Type B pancreatic cell (in vitro differentiated cells): Measurements from ENCODE around the gene PDE4B. TPM values are rescaled to one million over a fixed set of nuclear protein-coding genes. Genes with fewer than 3 reads are reported as not detected.

Source experiments
- DNase-seq: peaks from one replicate; pipeline ENCODE4 v3.0.0; 2021; ENCODE audit warnings: mixed read lengths; ENCODE audit not compliant: unreplicated experiment; ENCODE audit errors: extremely low spot score
- H3K27ac Mint-ChIP-seq: 2 replicates; pipeline ENCODE4 v1.8.0; 2021; ENCODE audit warnings: mild to moderate bottlenecking, mixed read lengths
- H3K27me3 Mint-ChIP-seq: 2 replicates; pipeline ENCODE4 v1.8.0; 2021; ENCODE audit warnings: mixed read lengths
- H3K36me3 Mint-ChIP-seq: 2 replicates; pipeline ENCODE4 v1.8.0; 2021; ENCODE audit warnings: mixed read lengths
- H3K4me1 Mint-ChIP-seq: one replicate; pipeline ENCODE4 v1.8.0; 2021; ENCODE audit warnings: mixed read lengths; ENCODE audit not compliant: unreplicated experiment
- H3K4me3 Mint-ChIP-seq: 2 replicates; pipeline ENCODE4 v1.8.0; 2021; ENCODE audit warnings: mild to moderate bottlenecking, mixed read lengths
- H3K9me3 Mint-ChIP-seq: 2 replicates; pipeline ENCODE4 v1.8.0; 2021; ENCODE audit warnings: mixed read lengths
- CTCF ChIP-seq: fragments of 200-600 bp; sonication (generic); conservative IDR thresholded peaks from 2 replicates; pipeline ENCODE4 v1.5.0; 2021; ENCODE audit warnings: antibody characterized with exemption, mild to moderate bottlenecking
- total RNA-seq: library from RNA; stranded (reverse); gene quantifications from 2 replicates; pipeline ENCODE4 v1.2.1, GENCODE V29; 2021; ENCODE audit warnings: low replicate concordance

Gene PDE4B
- total RNA-seq, 1 donor from 2014 or later, result 4.7 TPM

- Mint-ChIP-seq H3K4me1 (no peaks in the 10 kb centered on the region), H3K4me3 (no peak overlapping the region), H3K9me3 (no peaks in the 10 kb centered on the region), H3K27ac (no peak overlapping the region), H3K27me3 (no peaks in the 10 kb centered on the region), H3K36me3 (no peaks in the 10 kb centered on the region)
- no peak for DNase-seq
- TF ChIP-seq CTCF, result no peak
These were observed 351.0 kb downstream of the PDE4B start for GRCh38 chr1:66143651-66144050.

GRCh38 chr1:66147226-66147835 is 354.6 kb downstream of the PDE4B start:
- no peak for DNase-seq
- no peaks in the 10 kb centered on the region for H3K27me3 Mint-ChIP-seq
- no peaks in the 10 kb centered on the region for H3K9me3 Mint-ChIP-seq
- TF ChIP-seq CTCF, result no peak
- H3K27ac Mint-ChIP-seq, result no peak overlapping the region
- H3K36me3 Mint-ChIP-seq, result no peaks in the 10 kb centered on the region
- H3K4me1 Mint-ChIP-seq, result no peaks in the 10 kb centered on the region
- no peak overlapping the region for H3K4me3 Mint-ChIP-seq

GRCh38 chr1:66152034-66152433 is 359.3 kb downstream of the PDE4B start:
- H3K4me1 Mint-ChIP-seq, result peaks cover 11% of the 10 kb centered on the region
- no peak overlapping the region for H3K4me3 Mint-ChIP-seq
- H3K36me3 Mint-ChIP-seq, result no peaks in the 10 kb centered on the region
- DNase-seq, result no peak
- H3K9me3 Mint-ChIP-seq, result no peaks in the 10 kb centered on the region
- peaks cover 9% of the 10 kb centered on the region for H3K27me3 Mint-ChIP-seq
- TF ChIP-seq CTCF, result no peak
- no peak overlapping the region for H3K27ac Mint-ChIP-seq

GRCh38 chr1:66154394-66154793 is 361.7 kb downstream of the PDE4B start:
- TF ChIP-seq CTCF, result no peak
- Mint-ChIP-seq H3K4me3 (no peak overlapping the region), H3K9me3 (no peaks in the 10 kb centered on the region), H3K36me3 (no peaks in the 10 kb centered on the region), H3K27ac (no peak overlapping the region), H3K27me3 (peaks cover 9% of the 10 kb centered on the region), H3K4me1 (peaks cover 11% of the 10 kb centered on the region)
- DNase-seq, result no peak

GRCh38 chr1:66156144-66156543 is 363.4 kb downstream of the PDE4B start:
- peaks cover 9% of the 10 kb centered on the region for H3K27me3 Mint-ChIP-seq
- no peaks in the 10 kb centered on the region for H3K9me3 Mint-ChIP-seq
- no peaks in the 10 kb centered on the region for H3K36me3 Mint-ChIP-seq
- TF ChIP-seq CTCF, result no peak
- no peak overlapping the region for H3K27ac Mint-ChIP-seq
- DNase-seq, result no peak
- H3K4me1 Mint-ChIP-seq, result peaks cover 11% of the 10 kb centered on the region
- no peak overlapping the region for H3K4me3 Mint-ChIP-seq

- Mint-ChIP-seq H3K9me3 (no peaks in the 10 kb centered on the region), H3K27me3 (no peaks in the 10 kb centered on the region), H3K27ac (no peak overlapping the region), H3K4me3 (no peak overlapping the region), H3K36me3 (no peaks in the 10 kb centered on the region), H3K4me1 (no peaks in the 10 kb centered on the region)
- DNase-seq, result no peak
- TF ChIP-seq CTCF, result no peak
These were observed 367.1 kb downstream of the PDE4B start for GRCh38 chr1:66159800-66160199.
